ENCODE measurements around the gene IRF5.

DNA sequence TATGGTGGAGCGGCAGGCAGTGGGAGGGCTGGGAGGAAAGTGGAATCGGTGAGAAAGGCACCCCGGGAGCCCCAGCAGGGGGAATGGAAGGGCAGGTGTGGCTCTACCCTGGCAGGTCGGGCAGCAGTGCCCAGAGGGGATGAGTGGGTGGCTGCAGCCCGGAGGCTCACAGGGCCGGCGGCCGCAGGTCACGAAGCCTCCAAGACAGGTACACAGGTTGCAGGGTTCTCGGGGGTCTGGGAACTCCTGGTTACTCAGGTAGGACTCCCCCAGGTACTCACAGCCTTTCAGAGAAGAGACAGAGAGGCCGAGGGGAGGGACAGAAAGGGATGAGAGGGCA, 49.0 kb upstream of the IRF5 start:
- TF ChIP-seq, protein P1, sequence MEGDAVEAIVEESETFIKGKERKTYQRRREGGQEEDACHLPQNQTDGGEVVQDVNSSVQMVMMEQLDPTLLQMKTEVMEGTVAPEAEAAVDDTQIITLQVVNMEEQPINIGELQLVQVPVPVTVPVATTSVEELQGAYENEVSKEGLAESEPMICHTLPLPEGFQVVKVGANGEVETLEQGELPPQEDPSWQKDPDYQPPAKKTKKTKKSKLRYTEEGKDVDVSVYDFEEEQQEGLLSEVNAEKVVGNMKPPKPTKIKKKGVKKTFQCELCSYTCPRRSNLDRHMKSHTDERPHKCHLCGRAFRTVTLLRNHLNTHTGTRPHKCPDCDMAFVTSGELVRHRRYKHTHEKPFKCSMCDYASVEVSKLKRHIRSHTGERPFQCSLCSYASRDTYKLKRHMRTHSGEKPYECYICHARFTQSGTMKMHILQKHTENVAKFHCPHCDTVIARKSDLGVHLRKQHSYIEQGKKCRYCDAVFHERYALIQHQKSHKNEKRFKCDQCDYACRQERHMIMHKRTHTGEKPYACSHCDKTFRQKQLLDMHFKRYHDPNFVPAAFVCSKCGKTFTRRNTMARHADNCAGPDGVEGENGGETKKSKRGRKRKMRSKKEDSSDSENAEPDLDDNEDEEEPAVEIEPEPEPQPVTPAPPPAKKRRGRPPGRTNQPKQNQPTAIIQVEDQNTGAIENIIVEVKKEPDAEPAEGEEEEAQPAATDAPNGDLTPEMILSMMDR (conservative IDR thresholded peaks at IDR 0.05 in 1 of 2, IDR thresholded peaks at IDR 0.05 in 1 of 2; ENCODE audit: extremely low read depth in 1 of 2, insufficient read depth in 1 of 2, low read depth in 1 of 2, low read length in 2 of 2) = no peak
- TF ChIP-seq EZH2 (IDR thresholded peaks at IDR 0.05; ENCODE audit: borderline replicate concordance, low read length) = no peak

All from mammary epithelial cell (primary cell).